Omental fat pad (tissue), 4 donors: ENCODE results near the gene PRR30. TPM values are rescaled to one million over a fixed set of nuclear protein-coding genes. Genes with fewer than 3 reads are reported as not detected.

Experiments
- ATAC-seq: fragments of 150-250 bp; one replicate; pipeline ENCODE4 v1.9.1; 2016; ENCODE audit warnings: mild to moderate bottlenecking, moderate library complexity; ENCODE audit not compliant: low FRiP score
- DNase-seq: peaks from one replicate; pipeline ENCODE4 v3.0.0-alpha.2; 2019; ENCODE audit warnings: low spot score
- CTCF ChIP-seq, 3 donors: fragments of 450-650 bp; IDR thresholded peaks; one replicate each; pipeline ENCODE4 v1.5.1; 2016 to 2017; ENCODE audit warnings: antibody characterized with exemption in 3 of 3, mild to moderate bottlenecking in 3 of 3, moderate library complexity in 2 of 3
- total RNA-seq, 4 donors: library from RNA; depleted of rRNA; stranded (reverse); fragments of >200 nt; gene quantifications; one replicate each; pipeline ENCODE4 v1.1.0, GENCODE V29; 2016

PRR30 gene
- total RNA-seq, 4 donors from 2014 or later = not detected

GRCh38 chr2:27154488-27154887 is 15.3 kb upstream of the PRR30 start:
- ATAC-seq (no peak), DNase-seq (no peak)
- TF ChIP-seq CTCF (IDR thresholded peaks at IDR 0.05) = no peak

- TF ChIP-seq CTCF (IDR thresholded peaks at IDR 0.05) = no peak
- ATAC-seq (no peak), DNase-seq (no peak)
Measured at GRCh38 chr2:27152796-27153464, 13.7 kb upstream of the PRR30 start.

GRCh38 chr2:27152102-27152795 is 13.0 kb upstream of the PRR30 start:
- TF ChIP-seq CTCF (IDR thresholded peaks at IDR 0.05) = no peak
- no peak for ATAC-seq
- no peak for DNase-seq

GRCh38 chr2:27150639-27151230 is 11.5 kb upstream of the PRR30 start:
- no peak for DNase-seq
- no peak for ATAC-seq
- TF ChIP-seq CTCF (IDR thresholded peaks at IDR 0.05) = no peak

GRCh38 chr2:27149570-27150405 is 10.6 kb upstream of the PRR30 start:
- DNase-seq (no peak), ATAC-seq (no peak)
- TF ChIP-seq CTCF (IDR thresholded peaks at IDR 0.05) = no peak

GRCh38 chr2:27148801-27149439 is 9.7 kb upstream of the PRR30 start, which contains the start of gene TCF23:
Gene TCF23, plus strand, starts transcription at chr2:27149004. Its CDS starts 130 bp downstream, at chr2:27149134.
- DNase-seq (no peak), ATAC-seq (peak; percentile 52)
- TF ChIP-seq CTCF (IDR thresholded peaks at IDR 0.05) = no peak
